NCI-H128 (cell line): ENCODE results near the gene TCHP.

Experiments
- DNase-seq: peaks from one replicate; lab custom pipeline; 2025; ENCODE audit not compliant: unreplicated experiment; lab: John Stamatoyannopoulos, UW

TCHP gene

DNA sequence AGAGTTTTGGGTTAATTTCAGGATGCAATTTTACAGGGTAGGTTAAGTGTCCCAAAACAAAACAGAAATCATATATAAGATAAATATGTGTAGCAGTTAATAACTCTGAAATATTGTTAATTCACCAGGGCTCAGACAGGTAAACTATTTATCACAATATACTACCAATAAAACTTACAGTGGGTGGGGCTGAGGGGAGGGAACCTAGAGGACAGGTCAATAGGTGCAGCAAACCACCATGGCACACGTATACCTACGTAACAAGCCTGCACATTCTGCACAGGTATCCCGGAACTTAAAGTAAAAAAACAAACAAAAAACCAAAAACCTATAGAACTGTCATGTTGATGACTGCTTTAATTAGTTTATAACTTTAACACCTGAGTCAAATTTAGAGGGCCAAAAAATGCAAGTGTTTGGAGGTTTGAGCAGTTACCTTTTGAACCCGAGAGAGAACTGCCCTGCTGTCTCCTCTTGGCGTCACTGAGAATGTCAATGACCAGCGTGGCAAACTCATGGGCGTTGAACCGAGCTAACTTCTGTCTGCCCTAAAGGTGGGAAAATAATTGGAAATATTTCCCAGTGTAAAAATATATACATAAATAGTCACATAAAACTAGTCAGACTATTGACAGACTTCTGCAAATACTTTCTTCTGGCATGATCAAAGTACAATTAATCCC lies 59.5 kb downstream of the TCHP start:
- no peak for DNase-seq

DNA sequence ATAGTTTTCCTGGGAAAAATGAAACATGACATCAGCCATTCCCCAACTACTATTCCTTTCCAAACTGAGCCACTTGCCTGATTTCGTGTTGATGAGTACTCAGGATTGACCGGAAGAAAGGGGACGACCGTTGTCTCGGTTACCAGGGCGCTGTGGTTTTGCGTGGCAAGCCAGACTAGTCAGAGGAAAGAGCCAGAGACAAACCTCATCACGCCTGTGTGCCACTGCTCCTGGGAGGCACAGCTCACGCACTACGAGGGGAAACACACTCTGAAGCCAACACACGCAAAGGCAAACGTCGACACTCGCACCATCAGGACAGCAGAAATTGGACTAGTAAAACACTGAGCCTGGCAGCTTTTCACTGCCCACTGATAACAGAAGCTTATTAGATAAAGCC lies 61.1 kb downstream of the TCHP start:
- no peak for DNase-seq

DNA sequence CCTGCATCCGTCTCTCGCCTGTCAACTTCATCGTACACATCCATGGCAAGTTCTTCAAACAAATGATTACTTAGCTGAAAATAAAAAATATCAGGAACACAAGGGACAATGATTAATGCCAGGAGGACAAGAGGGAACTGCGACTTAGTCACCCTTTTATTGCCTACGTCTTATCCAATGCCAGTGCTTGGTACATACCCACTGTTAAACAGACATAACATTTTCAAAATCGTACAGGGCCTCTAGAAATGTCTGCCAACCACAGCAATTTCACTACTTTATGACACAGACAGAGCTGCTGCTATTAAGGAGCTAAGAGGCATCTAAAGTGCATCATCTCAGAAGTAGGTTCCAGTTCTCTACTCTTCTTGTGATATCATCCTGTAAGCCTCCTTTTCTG lies 61.5 kb downstream of the TCHP start:
- DNase-seq, result no peak

DNA sequence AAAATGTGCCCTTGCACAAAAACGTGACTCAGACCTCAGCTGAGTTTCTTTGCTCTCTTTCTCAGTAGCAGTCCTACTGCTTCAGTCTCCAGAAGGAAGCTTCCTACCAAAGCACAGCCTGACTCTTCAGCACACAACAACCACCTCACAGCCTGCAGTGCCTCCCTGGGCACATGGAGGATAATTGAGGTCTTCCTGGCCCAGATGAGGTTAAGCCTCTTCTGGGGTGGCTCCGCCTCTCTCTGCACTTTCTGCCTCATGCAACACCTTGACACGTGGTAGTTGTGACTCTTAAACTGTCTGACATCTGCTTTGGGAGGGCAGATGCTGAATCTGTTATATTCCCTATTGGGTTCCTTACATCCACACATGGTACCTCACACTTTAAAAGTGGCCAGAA lies 62.3 kb downstream of the TCHP start:
- DNase-seq, result no peak

DNA sequence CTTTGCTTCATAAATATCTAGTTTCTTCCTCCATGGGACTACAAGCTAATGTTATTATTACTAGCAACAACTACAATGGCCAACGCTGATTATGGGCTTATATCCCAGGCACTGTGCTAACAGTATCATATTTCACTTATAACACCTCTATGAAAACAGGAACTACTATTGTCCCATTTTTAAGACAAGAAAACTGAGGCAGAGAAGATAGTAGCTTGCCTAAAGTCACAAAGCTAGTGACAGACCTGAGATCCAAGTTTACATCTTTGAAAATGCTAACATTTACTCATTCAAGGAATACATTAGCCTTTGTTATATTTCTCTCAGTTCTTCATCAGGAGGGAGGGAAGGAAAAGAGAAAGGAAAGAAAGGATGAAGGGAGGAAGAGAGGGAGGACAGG lies 63.3 kb downstream of the TCHP start:
- DNase-seq, result no peak

DNA sequence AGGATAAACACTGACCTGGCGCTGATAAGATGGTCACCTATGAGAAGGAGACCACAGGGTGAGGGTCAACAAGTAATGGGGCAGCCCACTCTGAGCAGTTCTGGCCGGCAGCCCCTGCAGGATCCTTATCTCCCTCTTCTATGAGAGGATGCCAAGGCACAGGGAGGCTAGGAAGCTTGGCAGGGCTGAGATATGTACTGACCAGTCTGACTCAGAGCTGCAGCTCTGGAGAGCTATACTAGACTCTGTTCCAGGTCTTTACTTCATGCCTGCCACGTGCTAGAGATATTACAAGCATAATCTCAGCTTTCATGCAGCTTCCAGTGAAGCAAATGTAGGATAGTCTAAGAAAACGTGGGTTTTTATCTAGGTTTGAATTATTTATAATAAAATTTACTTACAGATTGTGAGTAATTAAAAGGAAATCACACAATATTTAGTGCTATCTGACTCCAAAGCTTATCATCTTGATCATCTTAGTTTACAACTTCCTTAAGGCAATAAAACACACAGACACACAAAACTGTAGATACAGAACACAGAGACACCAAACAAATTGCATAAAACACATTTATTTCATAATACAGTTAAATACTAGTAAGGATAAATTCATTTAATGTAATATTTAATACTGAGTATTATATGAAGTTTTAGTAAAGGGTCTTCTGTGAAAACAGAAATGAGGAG lies 63.8 kb downstream of the TCHP start:
- DNase-seq, result no peak

DNA sequence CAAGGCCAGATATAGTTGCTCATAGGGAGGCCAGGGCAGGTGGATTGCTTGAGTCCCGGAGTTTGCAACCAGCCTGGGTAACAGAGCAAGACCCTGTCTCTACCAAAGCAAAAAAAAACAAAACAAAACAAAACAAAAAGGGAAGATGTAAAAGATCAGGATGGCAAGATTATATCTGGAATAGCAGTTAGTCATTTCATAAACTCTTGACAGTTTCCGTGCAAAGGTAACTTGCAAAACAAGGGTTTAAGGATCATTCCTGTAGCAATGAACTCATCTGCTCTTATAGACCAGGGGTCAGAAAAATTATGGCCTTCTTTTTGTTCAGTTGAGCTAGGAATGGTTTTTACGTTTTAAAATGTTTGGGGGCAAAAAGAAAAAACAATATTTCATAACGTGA lies 66.5 kb downstream of the TCHP start:
- DNase-seq, result no peak

DNA sequence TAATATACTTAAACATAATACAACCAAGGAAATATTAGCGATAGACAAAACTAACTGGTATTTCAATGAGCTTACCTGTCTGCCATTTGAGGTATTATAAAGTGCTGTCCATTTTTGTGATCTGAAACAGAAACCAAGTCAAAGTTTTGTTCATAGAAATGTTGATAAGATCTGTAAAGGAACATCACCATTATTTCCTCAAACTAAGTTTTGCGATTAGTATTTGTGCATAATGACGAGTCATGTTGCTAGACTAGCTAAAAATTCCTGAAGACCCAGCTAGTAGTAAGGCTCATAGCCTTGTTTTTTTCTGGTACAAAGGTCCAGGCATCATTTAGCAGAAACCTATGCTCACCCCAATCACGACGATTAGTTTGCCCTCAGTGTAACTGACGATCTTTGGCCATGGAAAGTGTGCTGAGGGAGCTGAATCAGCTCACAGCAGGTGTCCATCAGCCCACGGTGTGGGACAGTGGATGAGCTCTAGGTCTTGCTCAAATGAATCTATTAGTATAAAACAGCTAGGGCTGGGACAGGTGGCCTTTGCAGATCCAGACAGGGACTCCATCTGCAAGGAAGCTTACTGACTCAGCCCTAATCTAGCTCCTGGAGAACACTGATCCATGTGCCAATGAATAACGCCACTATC lies 67.4 kb downstream of the TCHP start:
- no peak for DNase-seq
